GM12874 (cell line): Measurements from ENCODE around the gene CDC27.

Experiments used
- CTCF ChIP-seq: IDR thresholded peaks from 2 replicates; pipeline ENCODE4 v1.5.1; 2011; ENCODE audit warnings: low read depth, mild to moderate bottlenecking, control low read depth, low read length, moderate library complexity; ENCODE audit not compliant: insufficient read depth

Gene CDC27

GRCh38 chr17:47214931-47215330 is 25.8 kb upstream of the CDC27 start:
- TF ChIP-seq CTCF, result no peak

GRCh38 chr17:47213540-47213939 is 24.4 kb upstream of the CDC27 start:
- no peak for TF ChIP-seq CTCF

GRCh38 chr17:47212458-47212857 is 23.4 kb upstream of the CDC27 start:
- no peak for TF ChIP-seq CTCF

- TF ChIP-seq CTCF, result no peak
Observed at GRCh38 chr17:47210779-47211178, 21.7 kb upstream of the CDC27 start.

- TF ChIP-seq CTCF, result no peak
Observed at GRCh38 chr17:47210105-47210504, 21.0 kb upstream of the CDC27 start.

- TF ChIP-seq CTCF, result no peak
Observed at GRCh38 chr17:47209499-47209898, 20.4 kb upstream of the CDC27 start.

- no peak for TF ChIP-seq CTCF
Observed at GRCh38 chr17:47208744-47209488, 19.8 kb upstream of the CDC27 start, which contains the start of gene MYL4. Gene MYL4, plus strand, starts transcription at chr17:47209348. Its CDS starts 75 bp downstream, at chr17:47209423.
